ENCODE results near the gene ITGB2.

Gene ITGB2

DNA sequence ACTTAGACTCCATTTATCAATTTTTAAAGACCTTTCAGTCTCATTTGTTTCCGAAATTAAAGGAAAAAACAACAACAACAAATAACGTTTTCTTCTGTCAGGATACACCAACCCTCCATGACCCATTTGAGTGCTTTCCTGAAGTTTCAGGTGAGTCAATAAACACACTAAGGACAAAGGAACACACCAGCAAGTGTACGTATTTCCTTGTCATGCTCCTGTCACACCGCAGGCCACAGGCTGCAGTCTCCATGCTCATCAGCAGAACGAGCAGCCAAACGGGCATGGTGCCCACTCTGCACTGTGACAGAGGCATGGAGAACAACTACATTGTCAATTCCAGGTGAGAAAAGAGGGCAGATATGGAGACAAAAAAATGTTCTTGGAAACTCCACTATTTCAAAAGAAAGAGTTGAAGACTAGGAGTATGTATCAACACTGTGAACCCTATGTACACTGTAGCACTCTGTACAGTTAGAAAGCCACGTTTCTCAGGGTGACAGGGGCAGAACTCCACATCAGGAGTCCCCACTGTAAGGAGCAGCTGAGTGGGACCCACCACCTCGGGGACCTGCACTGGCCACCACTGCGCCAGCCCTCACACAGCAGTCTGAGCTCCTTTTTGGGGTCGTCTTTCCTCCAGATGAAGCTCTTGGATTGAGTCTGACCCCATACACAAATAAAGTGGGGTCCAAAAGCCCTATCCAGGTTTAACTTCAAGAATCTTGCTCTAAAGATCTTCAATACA lies 49.8 kb downstream of the ITGB2 start:
- DNase-seq (ENCODE audit: low read depth, low spot score), result peak; percentile 22
- peak overlapping the region; percentile 51 for H3K4me3 ChIP-seq (ENCODE audit: low read depth, low read length)
- TF ChIP-seq, protein P1, sequence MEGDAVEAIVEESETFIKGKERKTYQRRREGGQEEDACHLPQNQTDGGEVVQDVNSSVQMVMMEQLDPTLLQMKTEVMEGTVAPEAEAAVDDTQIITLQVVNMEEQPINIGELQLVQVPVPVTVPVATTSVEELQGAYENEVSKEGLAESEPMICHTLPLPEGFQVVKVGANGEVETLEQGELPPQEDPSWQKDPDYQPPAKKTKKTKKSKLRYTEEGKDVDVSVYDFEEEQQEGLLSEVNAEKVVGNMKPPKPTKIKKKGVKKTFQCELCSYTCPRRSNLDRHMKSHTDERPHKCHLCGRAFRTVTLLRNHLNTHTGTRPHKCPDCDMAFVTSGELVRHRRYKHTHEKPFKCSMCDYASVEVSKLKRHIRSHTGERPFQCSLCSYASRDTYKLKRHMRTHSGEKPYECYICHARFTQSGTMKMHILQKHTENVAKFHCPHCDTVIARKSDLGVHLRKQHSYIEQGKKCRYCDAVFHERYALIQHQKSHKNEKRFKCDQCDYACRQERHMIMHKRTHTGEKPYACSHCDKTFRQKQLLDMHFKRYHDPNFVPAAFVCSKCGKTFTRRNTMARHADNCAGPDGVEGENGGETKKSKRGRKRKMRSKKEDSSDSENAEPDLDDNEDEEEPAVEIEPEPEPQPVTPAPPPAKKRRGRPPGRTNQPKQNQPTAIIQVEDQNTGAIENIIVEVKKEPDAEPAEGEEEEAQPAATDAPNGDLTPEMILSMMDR (IDR thresholded peaks at IDR 0.05; ENCODE audit: low read depth, low read length), result no peak
- in situ Hi-C loops (cut with HindIII; ENCODE audit: low sequenced_read_pairs), result no loop called here

DNA sequence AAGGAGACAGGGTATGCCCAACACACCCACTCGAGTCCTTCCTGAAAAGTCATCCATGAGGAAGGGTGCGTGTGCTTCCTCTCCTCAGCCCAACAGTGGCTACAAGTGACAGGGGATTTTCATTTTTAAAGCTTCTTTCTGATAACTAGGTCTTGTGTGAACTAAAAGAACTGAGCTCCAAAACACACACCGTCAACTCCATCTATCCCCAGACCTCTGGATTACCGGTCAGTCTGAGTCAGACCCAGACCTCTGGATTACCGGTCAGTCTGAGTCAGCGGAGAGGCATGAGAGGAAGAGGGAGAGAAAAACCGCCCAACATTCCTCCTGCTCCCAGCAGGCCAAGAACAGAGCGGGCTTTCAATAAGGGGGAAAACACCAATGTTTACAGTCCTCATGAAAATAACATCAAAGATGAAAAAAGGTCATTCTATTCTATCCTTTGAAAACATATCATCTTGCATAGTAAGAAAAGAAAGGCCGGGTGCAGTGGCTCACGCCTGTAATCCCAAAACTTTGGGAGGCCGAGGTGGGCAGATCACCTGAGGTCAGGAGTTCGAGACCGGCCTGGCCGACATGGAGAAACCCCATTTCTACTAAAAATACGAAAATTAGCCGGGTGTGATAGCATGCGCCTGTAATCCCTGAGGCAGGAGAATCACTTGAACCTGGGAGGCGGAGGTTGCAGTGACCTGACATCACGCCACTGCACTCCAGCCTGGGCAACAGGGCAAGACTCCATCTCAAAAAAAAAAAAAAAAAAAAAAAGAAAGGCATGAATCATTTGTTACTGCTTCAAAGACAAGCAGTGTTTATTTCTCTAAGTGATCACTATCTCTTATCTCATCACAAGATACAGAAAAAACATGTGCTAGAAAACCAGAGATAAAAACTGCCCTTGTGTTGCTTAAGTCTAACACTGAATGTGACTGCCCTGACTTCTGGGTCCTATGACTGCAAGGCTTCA lies 50.6 kb downstream of the ITGB2 start:
- peak overlapping the region; percentile 2 for H3K4me3 ChIP-seq (ENCODE audit: low read depth, low read length)
- in situ Hi-C loops (cut with HindIII; ENCODE audit: low sequenced_read_pairs), result no loop called here
- TF ChIP-seq, protein P1 (IDR thresholded peaks at IDR 0.05; ENCODE audit: low read depth, low read length), result no peak
- DNase-seq (ENCODE audit: low read depth, low spot score), result peak; percentile 95

DNA sequence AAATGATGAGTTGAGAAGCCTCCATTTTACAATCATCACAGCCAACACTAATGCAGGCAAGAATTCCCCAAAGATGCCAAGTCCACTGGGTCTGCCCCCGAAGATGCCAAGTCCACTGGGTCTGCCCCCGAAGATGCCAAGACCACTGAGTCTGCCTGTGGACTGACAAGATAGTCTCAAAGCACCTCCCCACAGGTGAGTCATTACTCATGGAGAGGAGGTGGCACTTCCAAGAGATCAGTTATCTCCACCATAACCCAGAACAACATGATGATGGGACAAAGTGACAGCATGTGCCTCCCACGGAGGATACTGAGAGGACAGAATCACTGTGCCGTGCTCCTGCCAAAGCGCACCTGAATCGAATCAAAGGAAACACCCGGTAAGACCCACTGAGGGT lies 52.0 kb downstream of the ITGB2 start:
- TF ChIP-seq, protein P1 (IDR thresholded peaks at IDR 0.05; ENCODE audit: low read depth, low read length), result no peak
- no peak overlapping the region for H3K4me3 ChIP-seq (ENCODE audit: low read depth, low read length)
- no peak for DNase-seq (ENCODE audit: low read depth, low spot score)
- in situ Hi-C loops (cut with HindIII; ENCODE audit: low sequenced_read_pairs), result no loop called here

DNA sequence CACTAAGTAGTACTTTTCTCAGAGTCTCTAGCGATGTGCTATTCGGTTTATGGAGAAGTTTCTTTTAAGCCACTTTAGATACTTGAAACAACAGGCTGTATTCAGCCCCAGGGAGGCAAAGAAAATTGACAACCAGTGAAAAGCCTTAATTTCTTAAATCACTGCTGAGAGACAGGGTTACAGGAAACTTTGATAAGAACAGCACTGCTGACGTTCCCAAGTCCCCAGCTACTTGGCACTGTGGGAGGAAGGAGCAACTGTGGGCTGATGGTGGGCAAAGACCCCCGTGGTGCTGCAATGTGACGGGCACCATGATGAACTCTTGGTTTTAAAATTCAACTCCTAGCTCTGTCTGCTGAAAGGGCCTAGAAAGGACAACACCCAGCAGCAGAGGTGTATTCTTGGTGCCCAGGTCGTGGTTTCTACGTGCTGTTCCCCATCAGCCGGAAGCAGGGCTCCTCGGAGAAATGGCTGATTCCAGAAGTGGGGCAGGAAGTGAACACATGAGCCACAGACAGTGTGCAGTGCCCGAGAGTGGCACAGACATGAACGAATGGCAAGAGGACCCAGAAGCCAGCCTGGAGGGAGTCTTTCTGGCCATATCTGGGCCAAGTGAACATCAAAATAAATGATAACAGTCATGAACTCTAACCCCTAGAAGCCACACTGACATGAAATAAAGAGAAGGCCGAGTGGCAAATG lies 52.5 kb downstream of the ITGB2 start:
- TF ChIP-seq, protein P1 (IDR thresholded peaks at IDR 0.05; ENCODE audit: low read depth, low read length), result no peak
- H3K4me3 ChIP-seq (ENCODE audit: low read depth, low read length), result no peak overlapping the region
- DNase-seq (ENCODE audit: low read depth, low spot score), result no peak
- in situ Hi-C loops (cut with HindIII; ENCODE audit: low sequenced_read_pairs), result no loop called here

DNA sequence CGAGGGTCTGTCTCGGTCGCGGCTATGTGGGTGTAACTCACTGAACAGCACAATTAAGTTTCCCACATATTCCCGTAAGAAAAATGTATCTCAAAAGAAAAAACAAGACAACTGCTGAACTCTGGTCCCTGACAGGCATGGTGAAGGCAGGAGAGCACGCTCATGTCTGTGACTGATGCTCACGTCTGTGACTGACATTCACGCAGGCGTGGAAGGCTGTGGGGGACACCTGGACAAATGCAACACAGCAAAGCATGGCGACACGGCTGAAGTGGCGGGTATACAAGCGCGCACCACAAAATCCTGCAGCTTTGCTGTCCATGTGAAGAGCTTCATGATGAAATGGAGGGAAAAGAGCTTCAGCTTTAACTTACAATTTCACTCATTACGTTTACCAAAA lies 53.2 kb downstream of the ITGB2 start:
- DNase-seq (ENCODE audit: low read depth, low spot score), result no peak
- no peak overlapping the region for H3K4me3 ChIP-seq (ENCODE audit: low read depth, low read length)
- in situ Hi-C loops (cut with HindIII; ENCODE audit: low sequenced_read_pairs), result no loop called here

More for the DNA sequence above, 53.2 kb downstream of the ITGB2 start:
- TF ChIP-seq, protein P1 (IDR thresholded peaks at IDR 0.05; ENCODE audit: low read depth, low read length), result no peak
